Astrocyte (in vitro differentiated cells and primary cell): ENCODE measurements around the gene DEDD2.

Experiments
- EZH2 ChIP-seq: IDR thresholded peaks from 2 replicates; pipeline ENCODE4 v1.6.1; 2012; ENCODE audit warnings: mild to moderate bottlenecking, low read length, inconsistent platforms; ENCODE audit not compliant: insufficient read depth
- TF ChIP-seq, protein P1 (sequence below): IDR thresholded peaks from 2 replicates; pipeline ENCODE4 v1.5.1; 2011; ENCODE audit warnings: low read depth, mild to moderate bottlenecking, inconsistent platforms, low read length, moderate library complexity; ENCODE audit not compliant: insufficient read depth

DNA sequence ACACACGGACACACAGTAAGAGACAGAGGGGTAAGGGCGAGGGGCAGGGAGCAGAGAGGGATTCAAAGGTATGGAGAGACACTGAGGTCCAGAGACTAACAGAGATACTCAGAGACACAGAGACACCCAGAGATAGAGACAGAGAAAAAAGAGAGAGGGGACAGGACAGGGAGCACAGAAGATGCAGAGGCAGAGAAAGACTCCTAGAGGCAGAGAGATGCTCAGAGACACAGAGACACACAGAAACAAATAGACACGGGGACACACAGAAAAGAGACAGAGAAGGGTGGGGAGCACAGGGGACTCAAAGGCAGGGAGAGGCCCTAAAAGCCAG is 39.8 kb downstream of the DEDD2 start:
- TF ChIP-seq, protein P1, sequence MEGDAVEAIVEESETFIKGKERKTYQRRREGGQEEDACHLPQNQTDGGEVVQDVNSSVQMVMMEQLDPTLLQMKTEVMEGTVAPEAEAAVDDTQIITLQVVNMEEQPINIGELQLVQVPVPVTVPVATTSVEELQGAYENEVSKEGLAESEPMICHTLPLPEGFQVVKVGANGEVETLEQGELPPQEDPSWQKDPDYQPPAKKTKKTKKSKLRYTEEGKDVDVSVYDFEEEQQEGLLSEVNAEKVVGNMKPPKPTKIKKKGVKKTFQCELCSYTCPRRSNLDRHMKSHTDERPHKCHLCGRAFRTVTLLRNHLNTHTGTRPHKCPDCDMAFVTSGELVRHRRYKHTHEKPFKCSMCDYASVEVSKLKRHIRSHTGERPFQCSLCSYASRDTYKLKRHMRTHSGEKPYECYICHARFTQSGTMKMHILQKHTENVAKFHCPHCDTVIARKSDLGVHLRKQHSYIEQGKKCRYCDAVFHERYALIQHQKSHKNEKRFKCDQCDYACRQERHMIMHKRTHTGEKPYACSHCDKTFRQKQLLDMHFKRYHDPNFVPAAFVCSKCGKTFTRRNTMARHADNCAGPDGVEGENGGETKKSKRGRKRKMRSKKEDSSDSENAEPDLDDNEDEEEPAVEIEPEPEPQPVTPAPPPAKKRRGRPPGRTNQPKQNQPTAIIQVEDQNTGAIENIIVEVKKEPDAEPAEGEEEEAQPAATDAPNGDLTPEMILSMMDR: no peak
- TF ChIP-seq EZH2: no peak
